Adrenal gland (tissue), 12 donors: ENCODE measurements around the gene ACSL6. TPM values are rescaled to one million over a fixed set of nuclear protein-coding genes. Genes with fewer than 3 reads are reported as not detected.

Experiments
- DNase-seq, 7 donors: peaks; one replicate each; pipeline ENCODE4 v3.0.0-alpha.2; 2019 to 2020
- H3K27ac ChIP-seq, 5 donors: fragments of 200-600 bp; sonication (generic) in 4 of 5; 1 replicate in 3 of 5; 2 replicates in 2 of 5; pipeline versions ENCODE4 v1.5.1 to v1.8.0; 2016 to 2020; ENCODE audit warnings: mild to moderate bottlenecking in 1 of 5
- H3K27me3 ChIP-seq: fragments of 200-600 bp; 2 replicates; pipeline ENCODE4 v1.8.0; 2021
- H3K36me3 ChIP-seq, 2 donors: fragments of 200-600 bp; replicated peaks in 1 of 2; 1 replicate in 1 of 2; 2 replicates in 1 of 2; pipeline versions ENCODE4 v1.5.1 to v1.8.0; 2018 to 2022
- H3K4me1 ChIP-seq, 2 donors: fragments of 200-600 bp; replicated peaks in 1 of 2; 1 replicate in 1 of 2; 2 replicates in 1 of 2; pipeline versions ENCODE4 v1.5.1 to v1.8.0; 2018 to 2021
- H3K4me3 ChIP-seq, 4 donors: fragments of 200-600 bp; sonication (generic) in 3 of 4; one replicate each; pipeline ENCODE4 v1.5.1; 2016 to 2018
- H3K9me3 ChIP-seq, 3 donors: fragments of 200-600 bp; sonication (generic) in 1 of 3; replicated peaks in 1 of 3; 1 replicate in 2 of 3; 2 replicates in 1 of 3; pipeline versions ENCODE4 v1.5.1 to v1.8.0; 2016 to 2021
- POLR2A ChIP-seq, 2 donors: fragments of 450-650 bp; IDR thresholded peaks; one replicate each; pipeline ENCODE4 v1.6.1; 2017; ENCODE audit warnings: antibody characterized with exemption in 2 of 2, mild to moderate bottlenecking in 2 of 2, moderate library complexity in 1 of 2
- WGBS, 4 donors: extraction: QIAGEN DNeasy Blood & Tissue Kit in 2 of 4; methylation state at CpG; one replicate each; pipeline versions ENCODE4 v1.1.5 to v1.1.7; 2013 to 2017; 5-methylcytosine and 5-hydroxymethylcytosine counted together
- intact Hi-C, 2 donors: fragments of 100-400 bp; cut with DNase I; formaldehyde crosslinking; loops; one replicate each; pipeline versions ENCODE4 v1.14.1 to v1.15.0; 2022 to 2023
- polyA plus RNA-seq, 3 donors: library from polyadenylated mRNA; stranded (reverse); fragments of 200-250 nt in 2 of 3; fragments of 350-450 nt in 1 of 3; fragmentation: Illumina TruSeq in 1 of 3; extraction: RNeasy Lipid Tissue Mini Kit (QIAGEN cat#74804) in 1 of 3; gene quantifications; one replicate each; pipeline ENCODE4 v1.2.3, GENCODE V29; 2013 to 2014
- total RNA-seq, 9 donors: library from RNA; depleted of rRNA in 4 of 9; stranded (reverse); fragments of >200 nt in 4 of 9; fragments of 120-200 nt in 1 of 9; fragmentation: NEBNext Ultra II Directional in 1 of 9; extraction: Animal tissue kit (Norgen Biotek cat#: 25700) in 1 of 9; gene quantifications; one replicate each; pipeline versions ENCODE4 v1.1.0 to v1.2.4, GENCODE V29; 2013 to 2023
- TF ChIP-seq, protein P1 (sequence below), 6 experiments: fragments of 450-650 bp in 4 of 6; fragments of 200-600 bp in 2 of 6; sonication (generic) in 1 of 6; IDR thresholded peaks; 1 replicate in 5 of 6; 2 replicates in 1 of 6; pipeline versions ENCODE4 v1.5.1 to v1.8.0; 2016 to 2021; ENCODE audit warnings: antibody characterized with exemption in 6 of 6, mild to moderate bottlenecking in 2 of 6, moderate library complexity in 1 of 6
- donor health status: healthy with polysubstance abuse.
- donor health status: Bipolar disorder and iron deficiency.
- donor health status: DM: yes; HTN: yes; CAD: no.
- donor health status: DM: no; HTN: no; CAD: no.
- donor health status: DM: no; HTN: no; CAD: no.
- donor health status: DM: yes; HTN: yes; CAD: no.

ACSL6 gene
- total and polyA plus RNA-seq, 12 donors = 2.5 to 14.5 (median 7.2) TPM

GRCh38 chr5:131977212-131977604, 34.2 kb downstream of the ACSL6 start:
- Histone ChIP-seq H3K4me3 (no peak overlapping the region), H3K27ac (no peak overlapping the region), H3K9me3 (no peaks in the 10 kb centered on the region), H3K4me1 (no peaks in the 10 kb centered on the region), H3K36me3 (no peaks in the 10 kb centered on the region), H3K27me3 (no peaks in the 10 kb centered on the region)
- 45 to 65% (median 62%) methylated on average over 2 of the region's 2 CpGs for WGBS, 4 donors
- DNase-seq = peak in 1 of 7 donors; percentile 14
- intact Hi-C loops = no loop called here
- TF ChIP-seq, protein P1, sequence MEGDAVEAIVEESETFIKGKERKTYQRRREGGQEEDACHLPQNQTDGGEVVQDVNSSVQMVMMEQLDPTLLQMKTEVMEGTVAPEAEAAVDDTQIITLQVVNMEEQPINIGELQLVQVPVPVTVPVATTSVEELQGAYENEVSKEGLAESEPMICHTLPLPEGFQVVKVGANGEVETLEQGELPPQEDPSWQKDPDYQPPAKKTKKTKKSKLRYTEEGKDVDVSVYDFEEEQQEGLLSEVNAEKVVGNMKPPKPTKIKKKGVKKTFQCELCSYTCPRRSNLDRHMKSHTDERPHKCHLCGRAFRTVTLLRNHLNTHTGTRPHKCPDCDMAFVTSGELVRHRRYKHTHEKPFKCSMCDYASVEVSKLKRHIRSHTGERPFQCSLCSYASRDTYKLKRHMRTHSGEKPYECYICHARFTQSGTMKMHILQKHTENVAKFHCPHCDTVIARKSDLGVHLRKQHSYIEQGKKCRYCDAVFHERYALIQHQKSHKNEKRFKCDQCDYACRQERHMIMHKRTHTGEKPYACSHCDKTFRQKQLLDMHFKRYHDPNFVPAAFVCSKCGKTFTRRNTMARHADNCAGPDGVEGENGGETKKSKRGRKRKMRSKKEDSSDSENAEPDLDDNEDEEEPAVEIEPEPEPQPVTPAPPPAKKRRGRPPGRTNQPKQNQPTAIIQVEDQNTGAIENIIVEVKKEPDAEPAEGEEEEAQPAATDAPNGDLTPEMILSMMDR (IDR thresholded peaks at IDR 0.05) = no peak
- TF ChIP-seq POLR2A (IDR thresholded peaks at IDR 0.05) = no peak

DNA sequence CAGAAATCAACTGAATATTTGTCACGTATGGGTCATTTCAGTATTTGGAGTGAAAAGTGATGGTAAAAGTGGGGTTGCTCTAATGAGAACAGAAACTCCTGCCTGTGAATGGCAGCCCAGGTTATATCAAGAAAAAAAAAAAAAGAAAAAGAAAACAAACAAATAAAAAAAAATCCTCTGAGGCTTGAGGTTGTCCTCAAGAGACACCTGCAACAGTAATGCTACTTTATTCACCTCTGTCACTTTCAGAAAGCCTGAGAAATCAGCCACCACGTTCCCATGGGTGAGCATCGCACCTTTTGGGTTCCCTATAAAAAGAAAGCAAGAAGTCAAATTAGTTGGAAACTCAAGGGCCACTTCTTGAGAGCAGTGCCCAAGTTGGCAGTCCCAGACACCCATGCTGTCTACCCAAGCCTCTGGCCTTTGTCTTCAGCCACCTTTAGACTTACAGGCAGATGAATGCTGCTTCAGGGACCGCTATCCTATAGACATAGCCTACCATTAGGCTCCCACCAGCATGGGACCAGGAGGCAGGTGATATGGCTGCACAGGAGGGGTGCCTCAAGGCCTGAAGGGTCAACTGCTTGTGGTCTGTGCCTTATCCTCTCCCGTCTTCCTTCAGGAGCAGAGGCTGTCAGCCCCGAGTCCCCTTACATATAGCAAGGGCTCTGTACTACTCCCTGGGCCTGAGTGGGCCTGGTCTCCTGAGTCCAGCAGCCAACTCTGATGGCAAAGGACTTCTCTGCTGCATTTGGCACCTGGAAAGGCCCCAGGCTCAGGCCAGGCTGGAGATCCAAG, 34.8 kb downstream of the ACSL6 start:
- Histone ChIP-seq H3K36me3 (no peaks in the 10 kb centered on the region), H3K27ac (no peak overlapping the region), H3K4me1 (no peaks in the 10 kb centered on the region), H3K4me3 (no peak overlapping the region), H3K9me3 (no peaks in the 10 kb centered on the region), H3K27me3 (no peaks in the 10 kb centered on the region)
- 91 to 95% (median 93%) methylated on average over 4 to 6 of the region's 6 CpGs for WGBS, 4 donors
- intact Hi-C loops = no loop called here
- TF ChIP-seq, protein P1 (IDR thresholded peaks at IDR 0.05) = no peak
- TF ChIP-seq POLR2A (IDR thresholded peaks at IDR 0.05) = no peak
- peak in 2 of 7 donors; percentile 2 to 6 for DNase-seq

- 60 to 78% (median 75%) methylated on average over 8 to 12 of the region's 12 CpGs for WGBS, 4 donors
- no peak overlapping the region for H3K4me3 ChIP-seq
These were observed 36.3 kb downstream of the ACSL6 start for GRCh38 chr5:131974956-131975726.

DNA sequence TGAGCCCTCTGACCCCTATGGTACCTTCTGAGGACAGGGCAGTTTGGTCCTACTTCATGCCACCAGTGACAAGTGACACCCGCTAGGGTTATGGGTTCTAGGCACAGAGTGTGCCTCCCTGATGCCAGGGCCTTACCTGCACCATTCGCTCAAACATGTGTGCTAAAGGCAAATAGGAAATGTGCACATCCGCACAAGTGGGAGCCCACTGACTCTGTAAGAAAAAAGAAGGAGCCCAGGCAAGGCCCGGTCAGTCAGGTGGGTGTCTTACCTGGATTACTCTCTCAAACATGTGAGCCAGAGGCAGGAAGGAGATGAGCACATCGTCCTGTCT, 36.9 kb downstream of the ACSL6 start:
- H3K4me3 ChIP-seq = no peak overlapping the region
- DNase-seq = peak in 1 of 7 donors; percentile 25
- intact Hi-C loops = no loop called here
- H3K36me3 ChIP-seq = no peaks in the 10 kb centered on the region
- H3K27ac ChIP-seq = no peak overlapping the region
- H3K9me3 ChIP-seq = no peaks in the 10 kb centered on the region
- 83 to 88% (median 84%) methylated on average over 4 to 5 of the region's 5 CpGs for WGBS, 4 donors
- no peaks in the 10 kb centered on the region for H3K27me3 ChIP-seq
- no peak for TF ChIP-seq POLR2A (IDR thresholded peaks at IDR 0.05)
- TF ChIP-seq, protein P1 (IDR thresholded peaks at IDR 0.05) = no peak
- H3K4me1 ChIP-seq = no peaks in the 10 kb centered on the region

More at GRCh38 chr5:131974956-131975726, 36.3 kb downstream of the ACSL6 start:
- Histone ChIP-seq H3K27ac (no peak overlapping the region), H3K4me1 (no peaks in the 10 kb centered on the region), H3K9me3 (no peaks in the 10 kb centered on the region), H3K36me3 (no peaks in the 10 kb centered on the region), H3K27me3 (no peaks in the 10 kb centered on the region)
- no peak for TF ChIP-seq POLR2A (IDR thresholded peaks at IDR 0.05)
- TF ChIP-seq, protein P1 (IDR thresholded peaks at IDR 0.05) = no peak
- peak in 1 of 7 donors; percentile 36 for DNase-seq
- intact Hi-C loops = no loop called here
